Measurements from ENCODE around the gene RAB15. TPM values are rescaled to one million over a fixed set of nuclear protein-coding genes. Genes with fewer than 3 reads are reported as not detected.

The RAB15 gene
- total RNA-seq, 4 donors from 2014 or later = 11.6 to 50.9 (median 19.4) TPM

DNA sequence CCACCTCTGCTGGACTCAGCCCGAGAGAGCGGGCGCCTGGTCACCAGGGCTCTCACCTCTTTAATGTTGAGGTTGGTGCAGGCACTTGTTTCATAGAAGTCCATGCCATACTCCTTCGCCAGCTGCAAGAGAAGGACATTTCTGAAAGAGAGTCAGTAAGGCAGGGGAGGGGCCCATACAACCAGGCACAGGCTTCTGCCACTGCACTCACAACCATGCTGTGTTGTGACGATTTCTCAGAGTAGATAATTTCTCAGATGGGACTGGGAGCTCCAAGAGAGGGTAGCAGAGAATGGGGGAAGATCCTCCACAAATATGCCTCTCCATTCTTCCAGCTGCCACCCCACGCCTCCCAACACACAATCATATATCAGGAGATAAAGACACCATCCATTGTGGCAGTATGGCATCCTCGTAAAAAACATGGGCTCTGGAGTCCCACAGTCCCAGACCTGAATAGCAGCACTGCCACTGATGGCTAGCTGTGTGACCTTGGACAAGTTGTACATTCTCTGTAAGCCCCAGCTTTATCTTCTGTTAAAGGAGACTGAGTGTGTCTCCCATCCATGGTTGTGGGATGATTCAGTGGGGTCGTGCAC lies 23.4 kb downstream of the RAB15 start:
- 95% methylated on average over 8 of the region's 8 CpGs; no CpG with 5 or more reads in 1 of the 2 donors for WGBS, 2 donors (ENCODE audit: low coverage in 1 of 2)
- TF ChIP-seq POLR2A (IDR thresholded peaks at IDR 0.05) (no peak), POLR2AphosphoS5 (IDR thresholded peaks at IDR 0.05) (no peak), EP300 (IDR thresholded peaks at IDR 0.05; ENCODE audit: low read depth) (no peak), CTCF (IDR thresholded peaks at IDR 0.05) (no peak)
- Histone ChIP-seq H3K27me3 (no peaks in the 10 kb centered on the region), H3K27ac (no peak overlapping the region), H3K9me3 (no peaks in the 10 kb centered on the region), H3K36me3 (no peaks in the 10 kb centered on the region), H3K4me1 (peaks cover 0 to 7% (median 2%) of the 10 kb centered on the region in 4 donors), H3K4me3 (no peak overlapping the region)
- no peak for DNase-seq
- in situ Hi-C loops (cut with MboI; ENCODE audit: low pct_ligation_motif_present in 1 of 4, low pct_unique_long_range_greater_than_20kb in 1 of 4, low sequenced_read_pairs in 3 of 4) (no loop called here), intact Hi-C loops (cut with DNase I; ENCODE audit: low total_unique reads) (no loop called here)

DNA sequence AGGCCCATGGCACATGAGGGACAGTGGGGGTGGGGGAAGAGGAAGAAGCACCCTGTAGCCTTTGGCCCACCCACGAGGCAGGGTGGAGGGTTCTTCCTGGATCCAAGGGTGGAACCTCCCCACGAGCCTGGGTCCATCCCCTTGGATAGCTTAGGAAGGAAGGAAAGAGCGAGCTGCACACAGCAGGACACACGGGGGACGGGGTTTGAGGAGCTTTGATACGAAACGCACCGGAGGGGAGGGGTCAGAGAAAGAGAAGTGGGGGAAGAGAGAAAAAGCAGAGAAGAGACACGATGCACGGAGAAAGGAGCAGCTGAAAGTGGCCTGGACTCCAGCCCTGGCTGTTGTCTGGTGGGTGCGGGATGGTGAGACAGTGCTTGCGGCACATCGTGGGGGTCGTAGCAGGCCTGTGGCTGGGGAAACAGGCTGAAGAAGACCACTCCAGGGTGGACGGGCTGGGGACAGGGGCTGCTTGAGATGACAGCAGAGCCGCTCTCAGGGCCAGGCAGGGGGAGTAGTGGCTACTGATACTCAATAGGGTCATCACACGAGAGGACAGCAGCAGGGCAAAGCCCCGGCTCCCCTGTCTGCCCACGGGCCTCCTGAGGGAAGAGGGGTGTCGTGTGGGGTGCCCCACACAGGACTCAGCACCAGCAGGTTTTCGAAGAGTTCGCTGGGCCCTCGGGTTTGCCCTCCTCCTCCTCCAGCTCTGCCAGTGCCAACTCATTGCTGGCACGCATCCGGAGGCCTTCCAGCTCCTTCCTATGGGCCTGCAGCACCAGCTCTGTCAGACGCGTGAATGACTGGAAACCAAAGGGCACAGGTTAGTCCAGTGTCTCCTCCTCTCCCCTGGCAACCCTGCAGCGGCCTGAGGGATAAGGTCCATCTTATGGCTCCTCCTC lies 24.2 kb downstream of the RAB15 start:
- no peaks in the 10 kb centered on the region for H3K9me3 ChIP-seq
- WGBS, 2 donors (ENCODE audit: low coverage in 1 of 2) = 89 to 90% methylated on average over 14 to 28 of the region's 28 CpGs
- intact Hi-C loops (cut with DNase I; ENCODE audit: low total_unique reads) = no loop called here
- no peak overlapping the region for H3K4me3 ChIP-seq
- H3K4me1 ChIP-seq = peaks cover 0 to 15% (median 9%) of the 10 kb centered on the region in 4 donors
- no peaks in the 10 kb centered on the region for H3K36me3 ChIP-seq
- no peak for TF ChIP-seq EP300 (IDR thresholded peaks at IDR 0.05; ENCODE audit: low read depth)
- no peak for TF ChIP-seq POLR2AphosphoS5 (IDR thresholded peaks at IDR 0.05)
- TF ChIP-seq POLR2A (IDR thresholded peaks at IDR 0.05) = no peak
- no peak for TF ChIP-seq CTCF (IDR thresholded peaks at IDR 0.05)
- in situ Hi-C loops (cut with MboI; ENCODE audit: low pct_ligation_motif_present in 1 of 4, low pct_unique_long_range_greater_than_20kb in 1 of 4, low sequenced_read_pairs in 3 of 4) = no loop called here
- H3K27ac ChIP-seq = no peak overlapping the region
- DNase-seq = no peak
- no peaks in the 10 kb centered on the region for H3K27me3 ChIP-seq

- Histone ChIP-seq H3K36me3 (no peaks in the 10 kb centered on the region), H3K27ac (no peak overlapping the region), H3K4me1 (peaks cover 0 to 24% (median 9%) of the 10 kb centered on the region in 4 donors), H3K9me3 (no peaks in the 10 kb centered on the region), H3K4me3 (no peak overlapping the region), H3K27me3 (no peaks in the 10 kb centered on the region)
- 89 to 90% methylated on average over 5 to 6 of the region's 6 CpGs for WGBS, 2 donors (ENCODE audit: low coverage in 1 of 2)
- intact Hi-C loops (cut with DNase I; ENCODE audit: low total_unique reads) (no loop called here), in situ Hi-C loops (cut with MboI; ENCODE audit: low pct_ligation_motif_present in 1 of 4, low pct_unique_long_range_greater_than_20kb in 1 of 4, low sequenced_read_pairs in 3 of 4) (no loop called here)
- TF ChIP-seq CTCF (IDR thresholded peaks at IDR 0.05) = no peak
- no peak for TF ChIP-seq EP300 (IDR thresholded peaks at IDR 0.05; ENCODE audit: low read depth)
- TF ChIP-seq POLR2A (IDR thresholded peaks at IDR 0.05) = no peak
- TF ChIP-seq POLR2AphosphoS5 (IDR thresholded peaks at IDR 0.05) = no peak
- DNase-seq = no peak
These were observed 25.7 kb downstream of the RAB15 start for GRCh38 chr14:64946310-64947045.

Data from transverse colon (tissue), 4 donors.